Mesenchymal stem cell (in vitro differentiated cells and primary cell): ENCODE data around the gene TLR3.
A peak's percentile ranks its signal among the peaks of the same experiment; 100 is the strongest.

Experiments used
- DNase-seq: peaks from one replicate; pipeline ENCODE4 v3.0.0-alpha.2; 2013
- H2AFZ ChIP-seq: one replicate; pipeline ENCODE4 v1.6.1; 2013; ENCODE audit warnings: low read depth, mild to moderate bottlenecking, control low read depth, inconsistent platforms, low read length, moderate library complexity
- H2AK5ac ChIP-seq: 2 replicates; pipeline ENCODE4 v1.6.1; 2013; ENCODE audit warnings: low read length, moderate library complexity, mild to moderate bottlenecking, inconsistent platforms; ENCODE audit not compliant: severe bottlenecking
- H2BK120ac ChIP-seq: one replicate; pipeline ENCODE4 v1.6.1; 2013; ENCODE audit warnings: low read depth, mild to moderate bottlenecking, inconsistent platforms, low read length, moderate library complexity
- H2BK12ac ChIP-seq, 2 experiments: one replicate each; pipeline ENCODE4 v1.6.1; 2013; ENCODE audit warnings: inconsistent platforms in 2 of 2, low read length in 2 of 2, mild to moderate bottlenecking in 2 of 2, moderate library complexity in 2 of 2, control low read depth in 1 of 2
- H2BK15ac ChIP-seq: one replicate; pipeline ENCODE4 v1.6.1; 2013; ENCODE audit warnings: mild to moderate bottlenecking, low read depth, inconsistent platforms; ENCODE audit not compliant: poor library complexity, severe bottlenecking
- H2BK5ac ChIP-seq: 2 replicates; pipeline ENCODE4 v1.6.1; 2013; ENCODE audit warnings: low read depth, mild to moderate bottlenecking, low read length, control low read depth, inconsistent platforms; ENCODE audit not compliant: poor library complexity, severe bottlenecking
- H3K14ac ChIP-seq, 2 experiments: one replicate each; pipeline ENCODE4 v1.6.1; 2013; ENCODE audit warnings: inconsistent platforms in 2 of 2, low read length in 2 of 2, control low read depth in 1 of 2, mild to moderate bottlenecking in 1 of 2, moderate library complexity in 1 of 2
- H3K18ac ChIP-seq, 2 experiments: one replicate each; pipeline ENCODE4 v1.6.1; 2013; ENCODE audit warnings: inconsistent platforms in 2 of 2, low read length in 2 of 2, control low read depth in 1 of 2, low read depth in 1 of 2, mild to moderate bottlenecking in 1 of 2
- H3K23ac ChIP-seq, 2 experiments: one replicate each; pipeline ENCODE4 v1.6.1; 2013; ENCODE audit warnings: inconsistent platforms in 2 of 2, low read length in 2 of 2, mild to moderate bottlenecking in 2 of 2, moderate library complexity in 2 of 2, control low read depth in 1 of 2
- H3K27ac ChIP-seq: 2 replicates; pipeline ENCODE4 v1.5.1; 2013; ENCODE audit warnings: mild to moderate bottlenecking, moderate library complexity, low read length, control low read depth, inconsistent platforms; ENCODE audit not compliant: poor library complexity, severe bottlenecking
- H3K27me3 ChIP-seq, 2 experiments: 2 replicates each; pipeline versions ENCODE4 v1.6.1 to v1.7.0; 2013; ENCODE audit warnings: low read length in 2 of 2, mild to moderate bottlenecking in 2 of 2, moderate library complexity in 2 of 2, control low read depth in 1 of 2, inconsistent platforms in 1 of 2; ENCODE audit not compliant: control insufficient read depth in 1 of 2, insufficient read depth in 1 of 2
- H3K36me3 ChIP-seq, 2 experiments: 2 replicates each; pipeline versions ENCODE4 v1.6.1 to v1.7.0; 2013; ENCODE audit warnings: low read length in 2 of 2, control low read depth in 1 of 2, inconsistent platforms in 1 of 2, low read depth in 1 of 2, mild to moderate bottlenecking in 1 of 2; ENCODE audit not compliant: insufficient read depth in 2 of 2, control insufficient read depth in 1 of 2
- H3K4ac ChIP-seq, 2 experiments: one replicate each; pipeline ENCODE4 v1.6.1; 2013; ENCODE audit warnings: inconsistent platforms in 2 of 2, low read length in 2 of 2, mild to moderate bottlenecking in 2 of 2, moderate library complexity in 2 of 2, control low read depth in 1 of 2, low read depth in 1 of 2
- H3K4me1 ChIP-seq: 2 replicates; pipeline ENCODE4 v1.6.1; 2013; ENCODE audit warnings: low read depth, low read length, control low read depth; ENCODE audit not compliant: control insufficient read depth, insufficient read depth
- H3K4me2 ChIP-seq: 2 replicates; pipeline ENCODE4 v1.6.1; 2013; ENCODE audit warnings: low read length, mild to moderate bottlenecking, inconsistent platforms; ENCODE audit not compliant: poor library complexity, severe bottlenecking
- H3K4me3 ChIP-seq, 2 experiments: 2 replicates each; pipeline versions ENCODE4 v1.5.1 to v1.7.0; 2013; ENCODE audit warnings: low read length in 2 of 2, mild to moderate bottlenecking in 2 of 2, control low read depth in 1 of 2, low read depth in 1 of 2; ENCODE audit not compliant: insufficient read depth in 1 of 2
- H3K79me1 ChIP-seq: replicated peaks from 2 replicates; pipeline ENCODE4 v1.6.1; 2013; ENCODE audit warnings: mild to moderate bottlenecking, control low read depth, low read length, inconsistent platforms; ENCODE audit not compliant: poor library complexity, severe bottlenecking
- H3K9ac ChIP-seq: 2 replicates; pipeline ENCODE4 v1.7.0; 2013; ENCODE audit warnings: mild to moderate bottlenecking, low read length, moderate library complexity
- H3K9me3 ChIP-seq: 2 replicates; pipeline ENCODE4 v1.7.0; 2013; ENCODE audit warnings: mild to moderate bottlenecking, low read length; ENCODE audit not compliant: control insufficient read depth
- H4K8ac ChIP-seq: one replicate; pipeline ENCODE4 v1.6.1; 2013; ENCODE audit warnings: inconsistent platforms, mild to moderate bottlenecking, low read length, moderate library complexity
- H4K91ac ChIP-seq: one replicate; pipeline ENCODE4 v1.6.1; 2013; ENCODE audit warnings: mild to moderate bottlenecking, low read length, inconsistent platforms
- WGBS: methylation state at CpG from one replicate; pipeline ENCODE4 v1.1.7; 2013; ENCODE audit warnings: mixed read lengths; 5-methylcytosine and 5-hydroxymethylcytosine counted together

Gene TLR3

DNA sequence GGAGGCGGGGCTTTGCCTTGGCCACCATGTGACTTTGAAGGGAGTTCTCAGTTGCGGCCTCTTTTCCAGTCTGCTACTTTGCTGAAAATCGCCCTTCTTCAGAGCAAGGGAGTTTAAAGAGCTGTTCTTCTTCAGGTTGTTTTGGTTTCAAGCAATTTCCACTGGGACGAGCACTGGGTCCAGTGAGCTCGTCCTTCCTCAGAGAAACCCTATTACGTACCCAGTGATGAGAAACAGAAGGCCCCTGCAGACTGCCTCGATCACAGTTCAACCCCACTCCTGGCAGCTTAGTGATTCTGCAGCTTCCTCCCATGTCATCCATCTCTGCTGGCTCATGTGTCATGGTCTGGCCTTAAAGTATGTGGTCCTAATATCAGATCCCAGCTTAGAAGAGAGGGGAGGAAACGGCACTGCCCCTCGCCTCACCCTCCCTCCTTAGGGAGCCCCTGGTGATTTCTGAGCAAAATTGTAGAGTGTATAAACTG is 27.8 kb downstream of the TLR3 start:
- WGBS: 58% methylated on average over 9 of the region's 9 CpGs

GRCh38 chr4:186097386-186097785 is 28.4 kb downstream of the TLR3 start:
- no peak overlapping the region for H4K91ac ChIP-seq
- H2AK5ac ChIP-seq: no peak overlapping the region
- DNase-seq: no peak
- no peak overlapping the region for H3K4me3 ChIP-seq
- no peak overlapping the region for H3K4me2 ChIP-seq
- no peak overlapping the region for H3K9ac ChIP-seq
- H3K4me1 ChIP-seq: peaks cover 2% of the 10 kb centered on the region
- peaks cover 11 to 15% of the 10 kb centered on the region in 2 experiments for H3K27me3 ChIP-seq
- H3K27ac ChIP-seq: no peak overlapping the region
- H4K8ac ChIP-seq: no peak overlapping the region
- H3K14ac ChIP-seq: no peak overlapping the region
- no peak overlapping the region for H3K4ac ChIP-seq
- H3K36me3 ChIP-seq: no peaks in the 10 kb centered on the region
- H3K9me3 ChIP-seq: no peaks in the 10 kb centered on the region
- WGBS: 65% methylated on average over 2 of the region's 5 CpGs
- no peak overlapping the region for H2BK5ac ChIP-seq
- no peak overlapping the region for H2BK12ac ChIP-seq
- H2AFZ ChIP-seq: no peak overlapping the region
- H3K18ac ChIP-seq: no peak overlapping the region
- no peak overlapping the region for H2BK15ac ChIP-seq
- no peaks in the 10 kb centered on the region for H3K79me1 ChIP-seq
- H2BK120ac ChIP-seq: no peak overlapping the region
- H3K23ac ChIP-seq: no peak overlapping the region

More for the DNA sequence above, 27.8 kb downstream of the TLR3 start:
- Histone ChIP-seq H3K27ac (no peak overlapping the region), H3K4me2 (no peak overlapping the region), H3K14ac (no peak overlapping the region), H3K4me1 (peaks cover 2% of the 10 kb centered on the region), H3K9me3 (no peaks in the 10 kb centered on the region), H2BK120ac (no peak overlapping the region), H3K27me3 (peaks cover 11 to 15% of the 10 kb centered on the region in 2 experiments), H3K23ac (no peak overlapping the region), H4K8ac (no peak overlapping the region), H3K9ac (no peak overlapping the region), H3K4me3 (no peak overlapping the region), H4K91ac (no peak overlapping the region), H2BK5ac (no peak overlapping the region), H3K79me1 (no peaks in the 10 kb centered on the region), H2AK5ac (no peak overlapping the region), H2BK15ac (no peak overlapping the region), H3K18ac (no peak overlapping the region), H2AFZ (peak overlapping the region; percentile 39), H3K4ac (no peak overlapping the region), H3K36me3 (no peaks in the 10 kb centered on the region), H2BK12ac (no peak overlapping the region)
- no peak for DNase-seq

DNA sequence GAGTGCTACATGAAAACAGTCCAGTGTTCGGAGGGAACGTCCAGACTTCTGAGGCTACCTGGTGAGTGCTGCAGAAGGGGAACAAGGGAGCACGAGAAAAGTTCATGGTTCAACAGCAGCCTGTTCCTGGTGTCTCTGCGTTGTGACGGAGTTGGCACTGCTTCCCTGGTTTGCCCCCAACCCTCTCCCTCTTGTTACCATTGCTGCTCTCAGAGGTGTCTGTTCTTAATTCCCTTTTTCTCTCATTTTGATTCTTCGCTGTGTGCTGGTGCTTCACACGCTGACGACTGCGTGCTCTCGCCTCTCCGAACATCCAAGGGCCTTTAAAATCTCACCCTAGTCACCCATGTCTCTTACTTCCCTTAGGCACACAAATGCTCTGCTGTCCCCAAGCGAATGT is 34.0 kb downstream of the TLR3 start:
- Histone ChIP-seq H3K14ac (no peak overlapping the region), H4K8ac (no peak overlapping the region), H4K91ac (no peak overlapping the region), H2BK15ac (no peak overlapping the region), H3K79me1 (no peaks in the 10 kb centered on the region), H3K27ac (no peak overlapping the region), H3K9ac (no peak overlapping the region), H2AK5ac (no peak overlapping the region), H3K4me1 (peaks cover 15% of the 10 kb centered on the region), H3K4ac (no peak overlapping the region), H3K27me3 (peaks cover 14 to 17% of the 10 kb centered on the region in 2 experiments), H3K23ac (no peak overlapping the region), H3K18ac (no peak overlapping the region), H3K4me2 (no peak overlapping the region), H2BK120ac (no peak overlapping the region), H3K4me3 (no peak overlapping the region), H2AFZ (no peak overlapping the region), H3K36me3 (no peaks in the 10 kb centered on the region), H2BK5ac (no peak overlapping the region), H3K9me3 (no peaks in the 10 kb centered on the region), H2BK12ac (no peak overlapping the region)
- DNase-seq: no peak
- 94% methylated on average over 12 of the region's 12 CpGs for WGBS

- Histone ChIP-seq H3K27me3 (peaks cover 14 to 17% of the 10 kb centered on the region in 2 experiments), H2AK5ac (no peak within 1 kb of the TSS), H4K91ac (no peak within 1 kb of the TSS)
Observed at GRCh38 chr4:186104114-186104889, 35.3 kb downstream of the TLR3 start, which contains the start of gene FAM149A. TSS of gene FAM149A (plus strand) at chr4:186104704.

More at GRCh38 chr4:186104114-186104889, 35.3 kb downstream of the TLR3 start, which contains the start of gene FAM149A:
- Histone ChIP-seq H2BK5ac (no peak within 1 kb of the TSS), H2BK120ac (no peak within 1 kb of the TSS), H2BK15ac (peak within 1 kb of the TSS; percentile 28), H2BK12ac (peak within 1 kb of the TSS in 1 of 2 experiments; percentile 6), H3K4me1 (peaks cover 15% of the 10 kb centered on the region), H3K23ac (peak within 1 kb of the TSS in 1 of 2 experiments; percentile 77), H3K27ac (no peak within 1 kb of the TSS), H2AFZ (no peak within 1 kb of the TSS), H3K4me2 (peak within 1 kb of the TSS; percentile 98), H3K14ac (no peak within 1 kb of the TSS), H3K9me3 (no peaks in the 10 kb centered on the region), H3K9ac (peak within 1 kb of the TSS; percentile 19), H3K79me1 (no peaks in the 10 kb centered on the region), H3K18ac (no peak within 1 kb of the TSS), H4K8ac (no peak within 1 kb of the TSS), H3K4me3 (peak within 1 kb of the TSS; percentile 47 to 63), H3K36me3 (no peaks in the 10 kb centered on the region), H3K4ac (no peak within 1 kb of the TSS)
- DNase-seq: no peak
- WGBS: 34% methylated on average over 24 of the region's 57 CpGs
